ENCODE measurements around the gene SLC25A23.
"Not testable (repeated sequence)": the region's sequence is repeated elsewhere in the genome, so short reads cannot be mapped to it uniquely, and the experiment has no call there.

Gene SLC25A23

GRCh38 chr19:6459262-6460098 lies at the start of gene SLC25A23:
Gene SLC25A23, minus strand, starts transcription at chr19:6459792. Its CDS starts 164 bp downstream, at chr19:6459628.
- peak within 1 kb of the TSS; percentile 81 for H3K4me3 Mint-ChIP-seq
- H3K36me3 Mint-ChIP-seq (ENCODE audit: low read depth): no peaks in the 10 kb centered on the region
- H3K27ac Mint-ChIP-seq: peak within 1 kb of the TSS; percentile 60
- H3K27me3 Mint-ChIP-seq: peaks cover 57% of the 10 kb centered on the region
- peaks cover 28% of the 10 kb centered on the region for H3K4me1 Mint-ChIP-seq (ENCODE audit: low read depth)
- H3K9me3 Mint-ChIP-seq: peaks cover 8% of the 10 kb centered on the region
- intact Hi-C loops (cut with micrococcal nuclease): no loop called here

GRCh38 chr19:6508028-6508771 lies 48.6 kb upstream of the SLC25A23 start:
- H3K27me3 Mint-ChIP-seq: peaks cover 24% of the 10 kb centered on the region
- H3K36me3 Mint-ChIP-seq (ENCODE audit: low read depth); H3K27ac Mint-ChIP-seq; H3K4me3 Mint-ChIP-seq; H3K9me3 Mint-ChIP-seq; H3K4me1 Mint-ChIP-seq (ENCODE audit: low read depth); intact Hi-C loops (cut with micrococcal nuclease): not testable (repeated sequence)

GRCh38 chr19:6503407-6504201 lies 44.0 kb upstream of the SLC25A23 start:
- Mint-ChIP-seq H3K27me3 (peaks cover 57% of the 10 kb centered on the region), H3K4me3 (no peak overlapping the region), H3K36me3 (ENCODE audit: low read depth) (no peaks in the 10 kb centered on the region), H3K4me1 (ENCODE audit: low read depth) (peaks cover 17% of the 10 kb centered on the region), H3K9me3 (no peaks in the 10 kb centered on the region), H3K27ac (no peak overlapping the region)
- intact Hi-C loops (cut with micrococcal nuclease): no loop called here

- Mint-ChIP-seq H3K9me3 (no peaks in the 10 kb centered on the region), H3K27me3 (peaks cover 59% of the 10 kb centered on the region), H3K36me3 (ENCODE audit: low read depth) (no peaks in the 10 kb centered on the region), H3K27ac (no peak within 1 kb of the TSS), H3K4me1 (ENCODE audit: low read depth) (peaks cover 24% of the 10 kb centered on the region), H3K4me3 (peak within 1 kb of the TSS; percentile 35)
- intact Hi-C loops (cut with micrococcal nuclease): no loop called here
Measured at GRCh38 chr19:6501740-6502648, 42.4 kb upstream of the SLC25A23 start, which contains the start of gene TUBB4A. Gene TUBB4A, minus strand, starts transcription at chr19:6502309. Its CDS starts 97 bp downstream, at chr19:6502212.

GRCh38 chr19:6500837-6501739 lies 41.5 kb upstream of the SLC25A23 start:
- Mint-ChIP-seq H3K4me1 (ENCODE audit: low read depth) (peaks cover 24% of the 10 kb centered on the region), H3K9me3 (no peaks in the 10 kb centered on the region), H3K36me3 (ENCODE audit: low read depth) (no peaks in the 10 kb centered on the region), H3K4me3 (peak overlapping the region; percentile 35), H3K27ac (no peak overlapping the region), H3K27me3 (peaks cover 58% of the 10 kb centered on the region)
- intact Hi-C loops (cut with micrococcal nuclease): no loop called here

- peak overlapping the region; percentile 47 for H3K27ac Mint-ChIP-seq
Measured at GRCh38 chr19:6499052-6499790, 39.6 kb upstream of the SLC25A23 start.

GRCh38 chr19:6498294-6499036 lies 38.9 kb upstream of the SLC25A23 start:
- peaks cover 50% of the 10 kb centered on the region for H3K27me3 Mint-ChIP-seq
- intact Hi-C loops (cut with micrococcal nuclease): no loop called here
- peak overlapping the region; percentile 47 for H3K27ac Mint-ChIP-seq
- H3K36me3 Mint-ChIP-seq (ENCODE audit: low read depth): no peaks in the 10 kb centered on the region
- H3K4me1 Mint-ChIP-seq (ENCODE audit: low read depth): peaks cover 24% of the 10 kb centered on the region
- no peak overlapping the region for H3K4me3 Mint-ChIP-seq
- H3K9me3 Mint-ChIP-seq: no peaks in the 10 kb centered on the region

More at GRCh38 chr19:6499052-6499790, 39.6 kb upstream of the SLC25A23 start:
- no peak overlapping the region for H3K4me3 Mint-ChIP-seq
- no peaks in the 10 kb centered on the region for H3K36me3 Mint-ChIP-seq (ENCODE audit: low read depth)
- H3K27me3 Mint-ChIP-seq: peaks cover 57% of the 10 kb centered on the region
- intact Hi-C loops (cut with micrococcal nuclease): no loop called here
- H3K9me3 Mint-ChIP-seq: no peaks in the 10 kb centered on the region
- H3K4me1 Mint-ChIP-seq (ENCODE audit: low read depth): peaks cover 24% of the 10 kb centered on the region

- Mint-ChIP-seq H3K27ac (no peak overlapping the region), H3K36me3 (ENCODE audit: low read depth) (no peaks in the 10 kb centered on the region), H3K4me1 (ENCODE audit: low read depth) (peaks cover 12% of the 10 kb centered on the region), H3K9me3 (peaks cover 14% of the 10 kb centered on the region), H3K4me3 (no peak overlapping the region), H3K27me3 (peaks cover 35% of the 10 kb centered on the region)
- intact Hi-C loops (cut with micrococcal nuclease): no loop called here
Measured at GRCh38 chr19:6495947-6496346, 36.4 kb upstream of the SLC25A23 start.

- Mint-ChIP-seq H3K36me3 (ENCODE audit: low read depth) (no peaks in the 10 kb centered on the region), H3K9me3 (peaks cover 14% of the 10 kb centered on the region), H3K4me1 (ENCODE audit: low read depth) (peaks cover 19% of the 10 kb centered on the region), H3K27ac (no peak overlapping the region), H3K4me3 (no peak overlapping the region), H3K27me3 (peaks cover 23% of the 10 kb centered on the region)
- intact Hi-C loops (cut with micrococcal nuclease): no loop called here
Measured at GRCh38 chr19:6494438-6495036, 34.9 kb upstream of the SLC25A23 start.

GRCh38 chr19:6491802-6492592 lies 32.4 kb upstream of the SLC25A23 start:
- H3K36me3 Mint-ChIP-seq (ENCODE audit: low read depth): no peaks in the 10 kb centered on the region
- peaks cover 14% of the 10 kb centered on the region for H3K9me3 Mint-ChIP-seq
- H3K4me1 Mint-ChIP-seq (ENCODE audit: low read depth): peaks cover 13% of the 10 kb centered on the region
- H3K27me3 Mint-ChIP-seq: peaks cover 21% of the 10 kb centered on the region
- H3K4me3 Mint-ChIP-seq: no peak overlapping the region
- intact Hi-C loops (cut with micrococcal nuclease): no loop called here
- H3K27ac Mint-ChIP-seq: no peak overlapping the region

All from dendritic cell treated with granulocyte-macrophage colony-stimulating factor and Interleukin-4, amounts not matched to agents 40 ng/mL and 50 ng/mL, for 4 days (primary cell).